HG03432 (cell line): ENCODE results near the gene POGZ.
A peak's percentile ranks its signal among the peaks of the same experiment; 100 is the strongest.
"Not testable (repeated sequence)": the region's sequence is repeated elsewhere in the genome, so short reads cannot be mapped to it uniquely, and the experiment has no call there.

ENCODE experiments used
- ATAC-seq: cut with Tn5 transposase; IDR thresholded peaks from one replicate; pipeline ENCODE4 v1.9.1; 2021; ENCODE audit warnings: mild to moderate bottlenecking, moderate library complexity; ENCODE audit not compliant: unreplicated experiment

Gene POGZ

GRCh38 chr1:151478923-151479322, 19.6 kb upstream of the POGZ start:
- ATAC-seq = no peak

GRCh38 chr1:151478140-151478812, 19.0 kb upstream of the POGZ start:
- ATAC-seq = no peak

- no peak for ATAC-seq
These were observed 17.8 kb upstream of the POGZ start for GRCh38 chr1:151477066-151477465.

- no peak for ATAC-seq
These were observed 16.8 kb upstream of the POGZ start for GRCh38 chr1:151476083-151476482.

DNA sequence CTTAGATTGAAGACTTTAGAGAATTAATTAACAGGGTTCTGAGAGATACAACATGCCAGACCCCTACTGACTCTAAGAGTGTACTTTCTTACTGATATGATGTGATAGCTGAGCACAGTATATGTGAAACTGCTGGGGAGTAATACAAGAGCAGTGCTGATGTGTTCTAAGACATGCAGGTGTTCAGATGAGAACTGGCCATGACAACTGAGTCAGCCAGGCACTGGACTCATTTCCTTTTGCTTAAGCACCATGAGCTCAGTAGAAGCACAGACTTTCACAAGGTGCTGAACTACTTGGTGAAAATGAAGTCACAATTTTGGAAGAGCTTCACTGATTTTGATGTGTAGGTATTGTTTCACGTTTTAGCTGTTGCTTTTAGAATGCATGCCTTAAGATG, 15.9 kb upstream of the POGZ start:
- peak; percentile 83 for ATAC-seq

GRCh38 chr1:151474745-151475144, 15.5 kb upstream of the POGZ start:
- no peak for ATAC-seq

GRCh38 chr1:151472856-151473731, 13.8 kb upstream of the POGZ start:
- no peak for ATAC-seq

DNA sequence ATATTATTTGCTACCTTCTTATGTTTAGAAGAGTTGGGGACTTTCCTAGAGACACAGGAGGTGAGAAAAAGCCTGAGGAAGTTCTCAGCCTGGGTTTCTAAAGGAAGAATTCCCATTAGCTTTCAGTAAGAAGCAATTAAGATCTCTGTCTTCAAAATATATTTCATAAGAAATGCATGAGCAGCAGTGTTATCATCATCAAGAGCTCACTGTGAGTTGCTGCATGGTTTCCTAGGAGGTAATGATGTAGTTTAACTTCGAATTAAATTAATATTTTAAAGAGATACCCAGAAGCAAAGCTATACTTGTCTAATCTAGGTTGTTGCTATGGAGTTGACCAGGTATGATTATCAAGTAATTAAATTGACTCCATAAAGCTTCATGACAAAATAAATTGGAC, 5.7 kb upstream of the POGZ start:
- no peak for ATAC-seq

GRCh38 chr1:151461694-151462093, 2.4 kb upstream of the POGZ start:
- no peak for ATAC-seq

GRCh38 chr1:151458802-151459330, 428 bp downstream of the POGZ start:
- ATAC-seq = peak; percentile 43

DNA sequence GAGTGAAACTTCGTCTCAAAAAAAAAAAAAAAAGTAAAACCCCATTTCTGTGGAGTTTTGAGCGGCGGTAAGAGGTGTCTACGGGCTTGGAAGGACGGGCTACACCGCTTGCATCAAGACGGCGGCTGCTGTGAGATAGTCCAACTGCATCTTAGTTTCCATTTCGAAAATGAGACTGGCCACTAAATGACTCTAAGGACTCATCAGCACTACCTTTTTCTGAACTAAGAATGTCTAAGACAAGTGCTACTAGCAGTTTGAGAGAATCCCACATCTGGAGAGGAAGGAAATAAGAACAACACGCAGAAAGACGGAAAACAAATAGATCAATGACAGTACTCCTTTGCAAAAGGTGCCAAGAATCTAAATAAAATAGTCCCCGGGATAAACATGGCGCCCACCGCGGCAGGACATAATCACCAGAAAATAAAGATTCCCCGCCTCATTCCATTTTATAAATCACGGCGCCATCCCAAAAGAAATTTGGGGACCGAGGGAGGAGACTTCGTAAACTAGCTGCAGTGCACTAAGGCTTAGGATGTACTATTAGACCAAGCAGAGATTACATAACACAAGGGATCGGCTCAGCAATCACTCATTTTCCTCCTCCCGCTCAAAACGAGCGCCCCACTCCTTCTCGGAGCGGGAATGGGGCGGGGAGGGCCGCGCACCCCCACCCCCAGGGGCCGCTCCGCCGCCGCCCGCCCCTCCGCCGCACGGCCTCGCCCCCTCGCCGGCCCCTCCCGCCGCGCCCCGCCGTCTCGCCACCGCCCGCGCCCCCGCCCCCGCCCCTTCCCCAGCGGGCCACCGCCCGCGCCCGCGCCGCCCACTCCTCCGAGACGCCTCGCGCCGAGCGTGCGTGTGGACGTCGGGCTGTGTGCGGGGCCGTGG, 1.1 kb downstream of the POGZ start:
- ATAC-seq = peak; percentile 41

- ATAC-seq = no peak
These were observed 3.3 kb downstream of the POGZ start for GRCh38 chr1:151455966-151456365.

DNA sequence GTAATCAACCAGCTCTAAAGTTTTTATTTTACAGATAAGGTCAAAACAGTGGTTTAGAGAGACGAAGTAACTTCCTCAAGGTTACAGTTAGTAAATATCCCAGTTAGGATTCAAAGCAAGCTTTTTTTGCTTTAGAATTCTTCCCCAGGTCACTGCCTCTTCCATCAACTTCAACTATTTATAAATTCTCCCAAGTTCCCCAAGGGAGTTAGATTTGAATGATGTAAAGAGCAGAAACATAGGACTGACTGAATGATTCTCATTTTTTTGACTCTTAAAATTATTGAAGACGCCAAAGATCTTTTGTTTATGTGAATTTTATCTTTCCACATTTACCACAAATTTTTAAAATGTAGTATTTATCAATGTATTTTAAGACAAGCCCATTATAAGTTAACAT, 4.1 kb downstream of the POGZ start:
- ATAC-seq = no peak

GRCh38 chr1:151447696-151448095, 11.6 kb downstream of the POGZ start:
- no peak for ATAC-seq

DNA sequence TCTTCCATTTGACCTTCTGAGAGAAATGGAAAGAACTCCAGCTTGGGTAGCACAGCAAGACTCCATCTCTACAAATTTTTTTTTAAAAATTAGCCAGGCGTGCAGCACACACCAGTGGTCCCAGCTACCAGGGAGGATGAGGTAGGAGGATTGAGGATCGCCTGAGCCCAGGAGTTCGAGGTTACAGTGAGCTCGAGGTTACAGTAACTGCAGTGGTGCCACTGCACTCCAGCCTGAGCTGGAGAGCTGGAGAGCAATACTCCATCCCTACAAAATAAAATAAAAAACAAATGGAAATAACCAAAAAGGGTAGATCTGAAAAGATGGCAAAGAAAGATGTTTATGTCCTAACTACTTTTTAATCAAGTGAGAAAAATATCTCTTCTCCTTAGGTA, 14.5 kb downstream of the POGZ start:
- ATAC-seq = no peak

DNA sequence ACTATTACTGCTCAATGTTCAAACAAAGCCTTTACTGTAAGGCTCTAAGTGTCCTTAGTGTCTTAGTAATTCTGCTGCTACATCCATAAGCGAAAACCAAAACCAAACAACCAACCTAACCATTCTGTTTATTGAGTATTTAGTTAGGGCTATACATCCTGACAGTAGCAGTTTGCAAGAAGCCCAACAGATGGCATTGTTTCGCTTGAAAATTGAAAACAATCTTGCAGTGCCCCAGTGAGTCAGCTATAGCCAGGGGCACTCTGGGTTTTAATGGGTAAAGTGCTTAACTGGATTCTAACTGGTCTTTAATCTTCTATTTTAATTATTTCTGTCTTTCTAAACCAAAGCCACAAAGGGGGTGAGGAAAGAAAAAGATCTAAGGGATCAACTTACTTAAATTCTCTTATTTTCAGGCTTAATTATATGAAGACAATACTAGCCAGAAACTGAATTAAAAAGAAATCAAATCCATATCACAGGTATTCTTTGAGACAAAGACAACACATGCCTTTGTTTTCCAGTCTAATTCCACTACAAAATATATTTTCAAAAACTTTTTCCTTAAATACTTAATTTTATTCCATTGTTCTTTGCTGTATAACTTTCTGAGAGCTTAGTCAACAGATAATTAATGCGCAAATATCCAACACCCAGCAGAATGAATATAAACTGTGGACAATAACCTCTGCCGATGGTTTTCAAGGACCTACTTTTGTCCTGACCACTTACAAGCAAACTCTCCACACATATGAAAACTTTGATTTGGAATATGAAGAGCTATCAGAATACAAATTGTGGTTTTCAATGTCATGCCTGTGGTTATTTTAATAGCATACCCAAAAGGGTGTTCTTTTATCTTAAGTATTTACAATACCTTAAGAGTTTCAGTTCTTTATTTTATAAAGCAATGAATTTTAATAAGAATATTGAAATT, 15.2 kb downstream of the POGZ start:
- ATAC-seq = no peak

- not testable (repeated sequence) for ATAC-seq
These were observed 21.9 kb downstream of the POGZ start for GRCh38 chr1:151437396-151437795.

DNA sequence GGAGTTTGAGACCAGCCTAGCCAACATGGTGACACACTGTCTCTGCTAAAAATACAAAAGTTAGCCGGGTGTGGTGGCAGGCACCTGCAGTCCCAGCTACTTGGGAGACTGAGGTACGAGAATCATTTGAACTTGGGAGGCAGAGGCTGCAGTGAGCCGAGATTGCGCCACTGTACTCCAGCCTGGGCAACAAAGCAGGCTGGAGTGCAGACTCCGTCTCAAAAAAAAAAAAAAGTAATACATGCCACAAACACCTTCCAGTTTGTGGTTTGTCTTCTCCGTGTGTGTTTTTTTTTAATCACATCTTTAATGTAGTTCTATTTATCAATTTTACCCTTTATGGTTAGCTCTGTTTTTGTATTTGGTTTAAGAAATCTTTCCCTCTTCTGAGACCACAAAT, 22.3 kb downstream of the POGZ start:
- ATAC-seq = no peak

- ATAC-seq = no peak
These were observed 24.1 kb downstream of the POGZ start for GRCh38 chr1:151435174-151435573.

GRCh38 chr1:151433827-151434226, 25.5 kb downstream of the POGZ start:
- not testable (repeated sequence) for ATAC-seq
